Lower lobe of right lung (tissue), 2 donors: ENCODE results near the gene HOTAIR. TPM values are rescaled to one million over a fixed set of nuclear protein-coding genes. Genes with fewer than 3 reads are reported as not detected.

ENCODE experiments used
- ATAC-seq, 2 donors: fragments of 200-7000 bp; cut with Tn5 transposase; one replicate each; pipeline ENCODE4 v1.9.1; 2020 to 2022; ENCODE audit warnings: mild to moderate bottlenecking in 2 of 2, moderate library complexity in 2 of 2
- DNase-seq: peaks from one replicate; pipeline ENCODE4 v3.0.0-alpha.2; 2020
- H3K27ac ChIP-seq: fragments of 200-600 bp; one replicate; pipeline ENCODE4 v1.8.0; 2022
- H3K27me3 ChIP-seq: fragments of 200-600 bp; one replicate; pipeline ENCODE4 v1.8.0; 2022; ENCODE audit warnings: low read depth
- H3K36me3 ChIP-seq: fragments of 200-600 bp; one replicate; pipeline ENCODE4 v1.8.0; 2022; ENCODE audit warnings: mild to moderate bottlenecking
- H3K4me1 ChIP-seq: fragments of 200-600 bp; one replicate; pipeline ENCODE4 v1.8.0; 2022
- H3K4me3 ChIP-seq: fragments of 200-600 bp; one replicate; pipeline ENCODE4 v1.8.0; 2022; ENCODE audit warnings: mild to moderate bottlenecking
- H3K9me3 ChIP-seq: fragments of 200-600 bp; one replicate; pipeline ENCODE4 v1.8.0; 2022
- intact Hi-C: fragments of 100-400 bp; cut with DNase I; formaldehyde crosslinking; loops from one replicate; pipeline ENCODE4 v1.11.0; 2022
- total RNA-seq: library from RNA; stranded (reverse); fragmentation: NEBNext Ultra II Directional; extraction: Animal tissue kit (Norgen Biotek cat#: 25700); gene quantifications from one replicate; pipeline ENCODE4 v1.2.1, GENCODE V29; 2021
- TF ChIP-seq, protein P1 (sequence below): fragments of 200-600 bp; IDR thresholded peaks from one replicate; pipeline ENCODE4 v1.8.0; 2022; ENCODE audit warnings: antibody characterized with exemption, mild to moderate bottlenecking
- donor health status: DM: no; HTN: yes; CAD: no; lungs with severe emphysema.

The HOTAIR gene
- total RNA-seq, 1 donor from 2014 or later, result not detected

- Histone ChIP-seq H3K4me1 (peaks cover 23% of the 10 kb centered on the region), H3K9me3 (no peaks in the 10 kb centered on the region), H3K36me3 (no peaks in the 10 kb centered on the region), H3K27me3 (peaks cover 99% of the 10 kb centered on the region), H3K27ac (no peak within 1 kb of the TSS), H3K4me3 (peak within 1 kb of the TSS; percentile 16)
- peak; percentile 70 for DNase-seq
- intact Hi-C loops, result no loop called here
- TF ChIP-seq, protein P1, sequence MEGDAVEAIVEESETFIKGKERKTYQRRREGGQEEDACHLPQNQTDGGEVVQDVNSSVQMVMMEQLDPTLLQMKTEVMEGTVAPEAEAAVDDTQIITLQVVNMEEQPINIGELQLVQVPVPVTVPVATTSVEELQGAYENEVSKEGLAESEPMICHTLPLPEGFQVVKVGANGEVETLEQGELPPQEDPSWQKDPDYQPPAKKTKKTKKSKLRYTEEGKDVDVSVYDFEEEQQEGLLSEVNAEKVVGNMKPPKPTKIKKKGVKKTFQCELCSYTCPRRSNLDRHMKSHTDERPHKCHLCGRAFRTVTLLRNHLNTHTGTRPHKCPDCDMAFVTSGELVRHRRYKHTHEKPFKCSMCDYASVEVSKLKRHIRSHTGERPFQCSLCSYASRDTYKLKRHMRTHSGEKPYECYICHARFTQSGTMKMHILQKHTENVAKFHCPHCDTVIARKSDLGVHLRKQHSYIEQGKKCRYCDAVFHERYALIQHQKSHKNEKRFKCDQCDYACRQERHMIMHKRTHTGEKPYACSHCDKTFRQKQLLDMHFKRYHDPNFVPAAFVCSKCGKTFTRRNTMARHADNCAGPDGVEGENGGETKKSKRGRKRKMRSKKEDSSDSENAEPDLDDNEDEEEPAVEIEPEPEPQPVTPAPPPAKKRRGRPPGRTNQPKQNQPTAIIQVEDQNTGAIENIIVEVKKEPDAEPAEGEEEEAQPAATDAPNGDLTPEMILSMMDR, result no peak
- ATAC-seq, result peak; percentile 55 to 59
Measured at GRCh38 chr12:53984901-53985691, 10.3 kb upstream of the HOTAIR start, which contains the start of gene HOXC10. Gene HOXC10, plus strand, starts transcription at chr12:53985146. Its CDS starts 114 bp downstream, at chr12:53985260.

- ATAC-seq, result no peak
- Histone ChIP-seq H3K27me3 (peaks cover 97% of the 10 kb centered on the region), H3K36me3 (no peaks in the 10 kb centered on the region), H3K4me1 (peaks cover 17% of the 10 kb centered on the region), H3K4me3 (no peak overlapping the region), H3K27ac (no peak overlapping the region), H3K9me3 (no peaks in the 10 kb centered on the region)
- DNase-seq, result no peak
- TF ChIP-seq, protein P1, result no peak
- intact Hi-C loops, result no loop called here
Measured at GRCh38 chr12:53983950-53984572, 9.3 kb upstream of the HOTAIR start.

GRCh38 chr12:53983568-53983949, 8.8 kb upstream of the HOTAIR start:
- intact Hi-C loops, result no loop called here
- DNase-seq (no peak), ATAC-seq (no peak)
- H3K36me3 ChIP-seq, result no peaks in the 10 kb centered on the region
- no peaks in the 10 kb centered on the region for H3K9me3 ChIP-seq
- no peak overlapping the region for H3K27ac ChIP-seq
- peaks cover 97% of the 10 kb centered on the region for H3K27me3 ChIP-seq
- TF ChIP-seq, protein P1, result no peak
- peaks cover 15% of the 10 kb centered on the region for H3K4me1 ChIP-seq
- no peak overlapping the region for H3K4me3 ChIP-seq

GRCh38 chr12:53982648-53983567, 8.2 kb upstream of the HOTAIR start:
- Histone ChIP-seq H3K4me3 (no peak overlapping the region), H3K9me3 (no peaks in the 10 kb centered on the region), H3K4me1 (peaks cover 15% of the 10 kb centered on the region), H3K36me3 (no peaks in the 10 kb centered on the region), H3K27me3 (peaks cover 97% of the 10 kb centered on the region), H3K27ac (no peak overlapping the region)
- DNase-seq (no peak), ATAC-seq (no peak)
- TF ChIP-seq, protein P1, result no peak
- intact Hi-C loops, result no loop called here
